ENCODE data around the gene EFEMP2.
A peak's percentile ranks its signal among the peaks of the same experiment; 100 is the strongest.

The EFEMP2 gene

GRCh38 chr11:65900899-65901180 is 28.2 kb upstream of the EFEMP2 start:
- TF ChIP-seq CTCF (IDR thresholded peaks at IDR 0.05; ENCODE audit: low read depth, low read length) = no peak
- DNase-seq (ENCODE audit: low read depth in 2 of 2) = no peak
- no peak overlapping the region for H3K4me3 ChIP-seq (replicated peaks in 1 of 2; ENCODE audit: low read depth in 2 of 2, low read length in 2 of 2)

- TF ChIP-seq CTCF (IDR thresholded peaks at IDR 0.05; ENCODE audit: low read depth, low read length) = no peak
- peak; percentile 97 to 98 for DNase-seq (ENCODE audit: low read depth in 2 of 2)
- H3K4me3 ChIP-seq (replicated peaks in 1 of 2; ENCODE audit: low read depth in 2 of 2, low read length in 2 of 2) = peak within 1 kb of the TSS; percentile 76 to 98
Observed at GRCh38 chr11:65900125-65900898, 27.7 kb upstream of the EFEMP2 start, which contains the start of gene FOSL1. Gene FOSL1 (minus strand): TSS chr11:65900388. CDS start chr11:65900339, 49 bp downstream.

- peak overlapping the region; percentile 76 to 98 for H3K4me3 ChIP-seq (replicated peaks in 1 of 2; ENCODE audit: low read depth in 2 of 2, low read length in 2 of 2)
- no peak for TF ChIP-seq CTCF (IDR thresholded peaks at IDR 0.05; ENCODE audit: low read depth, low read length)
- DNase-seq (ENCODE audit: low read depth in 2 of 2) = peak; percentile 76 to 80
Observed at GRCh38 chr11:65899356-65900124, 26.9 kb upstream of the EFEMP2 start.

GRCh38 chr11:65898656-65899355 is 26.2 kb upstream of the EFEMP2 start:
- TF ChIP-seq CTCF (IDR thresholded peaks at IDR 0.05; ENCODE audit: low read depth, low read length) = no peak
- DNase-seq (ENCODE audit: low read depth in 2 of 2) = peak in 1 of 2 donors; percentile 46
- peak overlapping the region; percentile 76 to 98 for H3K4me3 ChIP-seq (replicated peaks in 1 of 2; ENCODE audit: low read depth in 2 of 2, low read length in 2 of 2)

GRCh38 chr11:65897020-65897471 is 24.4 kb upstream of the EFEMP2 start:
- no peak for DNase-seq (ENCODE audit: low read depth in 2 of 2)
- H3K4me3 ChIP-seq (replicated peaks in 1 of 2; ENCODE audit: low read depth in 2 of 2, low read length in 2 of 2) = peak overlapping the region in 1 of 2 donors; percentile 98
- TF ChIP-seq CTCF (IDR thresholded peaks at IDR 0.05; ENCODE audit: low read depth, low read length) = no peak

- peak in 1 of 2 donors; percentile 50 for DNase-seq (ENCODE audit: low read depth in 2 of 2)
- H3K4me3 ChIP-seq (replicated peaks in 1 of 2; ENCODE audit: low read depth in 2 of 2, low read length in 2 of 2) = peak overlapping the region in 1 of 2 donors; percentile 98
- no peak for TF ChIP-seq CTCF (IDR thresholded peaks at IDR 0.05; ENCODE audit: low read depth, low read length)
Observed at GRCh38 chr11:65896034-65896999, 23.7 kb upstream of the EFEMP2 start.

Measured in cardiac fibroblast (primary cell).